DND-41 (cell line): ENCODE data around the gene ZNF497.
"Not testable (repeated sequence)": the region's sequence is repeated elsewhere in the genome, so short reads cannot be mapped to it uniquely, and the experiment has no call there.

Source experiments
- ATAC-seq: fragments of 200-7000 bp; cut with Tn5 transposase; 3 replicates; pipeline ENCODE4 v1.9.1; 2021; ENCODE audit warnings: low read depth; ENCODE audit not compliant: insufficient read depth
- DNase-seq: peaks from one replicate; pipeline ENCODE4 v3.0.0-alpha.2; 2020
- H2AFZ ChIP-seq: 2 replicates; pipeline ENCODE4 v1.6.0; 2012; ENCODE audit warnings: low read depth, low read length
- H3K27ac ChIP-seq: 2 replicates; pipeline ENCODE4 v1.5.1; 2012; ENCODE audit warnings: low read length, inconsistent platforms
- H3K27me3 ChIP-seq: fragments of 200-600 bp; sonication (generic); 2 replicates; pipeline ENCODE4 v1.6.0; 2012; ENCODE audit warnings: low read length, mild to moderate bottlenecking, inconsistent platforms; ENCODE audit not compliant: insufficient read depth, poor library complexity
- H3K36me3 ChIP-seq: 2 replicates; pipeline ENCODE4 v1.5.1; 2012; ENCODE audit warnings: low read length, inconsistent platforms; ENCODE audit not compliant: insufficient read depth
- H3K4me1 ChIP-seq: 2 replicates; pipeline ENCODE4 v1.5.1; 2012; ENCODE audit warnings: mild to moderate bottlenecking, low read length; ENCODE audit not compliant: insufficient read depth
- H3K4me2 ChIP-seq: 2 replicates; pipeline ENCODE4 v1.6.0; 2012; ENCODE audit warnings: mild to moderate bottlenecking, moderate library complexity, low read length, inconsistent platforms; ENCODE audit not compliant: insufficient read depth
- H3K4me3 ChIP-seq, 2 experiments: fragments of 200-600 bp in 1 of 2; shearing (Covaris generic) in 1 of 2; 2 replicates each; pipeline ENCODE4 v1.5.1; 2012 to 2016; ENCODE audit warnings: inconsistent platforms in 2 of 2, low read length in 2 of 2, mild to moderate bottlenecking in 2 of 2, low read depth in 1 of 2, moderate library complexity in 1 of 2
- H3K79me2 ChIP-seq: 2 replicates; pipeline ENCODE4 v1.6.0; 2012; ENCODE audit warnings: low read length, inconsistent platforms; ENCODE audit not compliant: insufficient read depth
- H3K9ac ChIP-seq: 2 replicates; pipeline ENCODE4 v1.6.0; 2012; ENCODE audit warnings: low read depth, mild to moderate bottlenecking, inconsistent platforms, low read length, moderate library complexity
- H3K9me3 ChIP-seq: 2 replicates; pipeline ENCODE4 v1.5.1; 2012; ENCODE audit warnings: low read length, moderate library complexity, mild to moderate bottlenecking, inconsistent platforms; ENCODE audit not compliant: insufficient read depth, severe bottlenecking
- H4K20me1 ChIP-seq: 2 replicates; pipeline ENCODE4 v1.6.0; 2012; ENCODE audit warnings: low read length; ENCODE audit not compliant: insufficient read depth
- EZH2 ChIP-seq: IDR thresholded peaks from 3 replicates; pipeline ENCODE4 v1.6.1; 2012; ENCODE audit warnings: borderline replicate concordance, low read depth, mild to moderate bottlenecking, moderate library complexity, low read length, inconsistent platforms; ENCODE audit not compliant: severe bottlenecking
- TF ChIP-seq, protein P1 (sequence below): IDR thresholded peaks from 2 replicates; pipeline ENCODE4 v1.5.1; 2012; ENCODE audit warnings: borderline replicate concordance, low read length, moderate library complexity, mild to moderate bottlenecking; ENCODE audit not compliant: poor library complexity, severe bottlenecking; ENCODE audit errors: extremely low read depth

The ZNF497 gene

DNA sequence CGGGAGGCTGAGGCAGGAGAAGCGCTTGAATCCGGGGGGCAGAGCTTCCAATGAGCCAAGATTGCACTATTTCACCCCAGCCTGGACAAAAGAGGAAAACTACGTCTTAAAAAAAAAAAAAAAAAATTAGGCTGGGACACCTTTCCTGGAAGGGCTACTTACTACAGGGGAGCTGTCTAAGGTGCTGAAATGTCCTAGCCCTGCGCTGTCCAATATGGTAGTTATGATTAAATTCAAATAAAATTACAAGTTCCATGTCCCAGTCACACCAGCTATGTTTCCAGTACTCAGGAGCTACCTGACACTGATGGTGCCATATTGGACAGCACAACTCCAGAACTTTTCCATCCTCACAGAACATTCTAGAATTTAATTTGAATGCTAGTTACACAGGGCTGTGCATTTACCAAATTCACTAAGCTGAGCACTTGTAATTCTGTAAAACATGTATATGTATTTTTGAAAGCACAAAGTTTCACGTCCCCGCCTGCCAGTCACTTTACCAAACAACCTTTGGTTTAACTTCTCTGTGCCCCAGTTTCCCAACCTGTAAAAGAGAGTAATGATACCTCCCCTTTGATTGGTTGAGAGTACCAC is 45.0 kb downstream of the ZNF497 start:
- Histone ChIP-seq H3K27ac (no peak overlapping the region), H3K4me2 (no peak overlapping the region), H3K9me3 (no peaks in the 10 kb centered on the region), H3K9ac (no peak overlapping the region), H3K4me3 (no peak overlapping the region), H2AFZ (no peak overlapping the region), H4K20me1 (peaks cover 48% of the 10 kb centered on the region; the same call in 1 of the 2 replicates), H3K36me3 (peaks cover 37% of the 10 kb centered on the region), H3K27me3 (no peaks in the 10 kb centered on the region), H3K4me1 (no peaks in the 10 kb centered on the region), H3K79me2 (no peaks in the 10 kb centered on the region; the same call in 1 of the 2 replicates)
- DNase-seq (peak; percentile 60), ATAC-seq (peak; percentile 73; the same call in 2 of the 3 replicates)
- TF ChIP-seq, protein P1, sequence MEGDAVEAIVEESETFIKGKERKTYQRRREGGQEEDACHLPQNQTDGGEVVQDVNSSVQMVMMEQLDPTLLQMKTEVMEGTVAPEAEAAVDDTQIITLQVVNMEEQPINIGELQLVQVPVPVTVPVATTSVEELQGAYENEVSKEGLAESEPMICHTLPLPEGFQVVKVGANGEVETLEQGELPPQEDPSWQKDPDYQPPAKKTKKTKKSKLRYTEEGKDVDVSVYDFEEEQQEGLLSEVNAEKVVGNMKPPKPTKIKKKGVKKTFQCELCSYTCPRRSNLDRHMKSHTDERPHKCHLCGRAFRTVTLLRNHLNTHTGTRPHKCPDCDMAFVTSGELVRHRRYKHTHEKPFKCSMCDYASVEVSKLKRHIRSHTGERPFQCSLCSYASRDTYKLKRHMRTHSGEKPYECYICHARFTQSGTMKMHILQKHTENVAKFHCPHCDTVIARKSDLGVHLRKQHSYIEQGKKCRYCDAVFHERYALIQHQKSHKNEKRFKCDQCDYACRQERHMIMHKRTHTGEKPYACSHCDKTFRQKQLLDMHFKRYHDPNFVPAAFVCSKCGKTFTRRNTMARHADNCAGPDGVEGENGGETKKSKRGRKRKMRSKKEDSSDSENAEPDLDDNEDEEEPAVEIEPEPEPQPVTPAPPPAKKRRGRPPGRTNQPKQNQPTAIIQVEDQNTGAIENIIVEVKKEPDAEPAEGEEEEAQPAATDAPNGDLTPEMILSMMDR = no peak
- TF ChIP-seq EZH2 = no peak

DNA sequence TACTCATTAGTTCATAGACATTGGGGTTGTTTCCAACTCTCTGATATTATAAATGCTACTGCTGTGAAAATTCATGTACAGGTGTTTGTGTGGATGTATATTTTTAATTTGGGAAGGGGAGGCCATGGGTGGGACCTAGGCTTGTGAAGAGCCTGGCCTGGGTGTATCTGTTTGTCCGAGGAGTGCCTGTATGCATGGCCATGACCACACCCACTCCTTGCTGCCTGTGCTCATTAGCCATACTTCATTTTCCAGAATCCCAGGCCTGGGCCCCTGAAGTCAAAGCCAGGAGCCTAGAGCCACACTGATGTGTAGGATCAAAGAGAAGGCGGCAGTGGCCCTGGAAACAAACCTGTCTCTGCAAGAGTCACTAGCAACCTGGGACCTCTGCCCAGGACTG is 47.0 kb downstream of the ZNF497 start:
- ATAC-seq (no peak), DNase-seq (no peak)
- peaks cover 63% of the 10 kb centered on the region for H4K20me1 ChIP-seq
- no peak overlapping the region for H3K4me3 ChIP-seq
- TF ChIP-seq, protein P1 = no peak
- no peak for TF ChIP-seq EZH2
- no peak overlapping the region for H3K9ac ChIP-seq
- no peaks in the 10 kb centered on the region for H3K4me1 ChIP-seq
- no peak overlapping the region for H3K4me2 ChIP-seq
- no peaks in the 10 kb centered on the region for H3K27me3 ChIP-seq
- peaks cover 7% of the 10 kb centered on the region for H3K79me2 ChIP-seq
- peaks cover 52% of the 10 kb centered on the region for H3K36me3 ChIP-seq
- H3K27ac ChIP-seq = no peak overlapping the region
- no peaks in the 10 kb centered on the region for H3K9me3 ChIP-seq
- no peak overlapping the region for H2AFZ ChIP-seq

DNA sequence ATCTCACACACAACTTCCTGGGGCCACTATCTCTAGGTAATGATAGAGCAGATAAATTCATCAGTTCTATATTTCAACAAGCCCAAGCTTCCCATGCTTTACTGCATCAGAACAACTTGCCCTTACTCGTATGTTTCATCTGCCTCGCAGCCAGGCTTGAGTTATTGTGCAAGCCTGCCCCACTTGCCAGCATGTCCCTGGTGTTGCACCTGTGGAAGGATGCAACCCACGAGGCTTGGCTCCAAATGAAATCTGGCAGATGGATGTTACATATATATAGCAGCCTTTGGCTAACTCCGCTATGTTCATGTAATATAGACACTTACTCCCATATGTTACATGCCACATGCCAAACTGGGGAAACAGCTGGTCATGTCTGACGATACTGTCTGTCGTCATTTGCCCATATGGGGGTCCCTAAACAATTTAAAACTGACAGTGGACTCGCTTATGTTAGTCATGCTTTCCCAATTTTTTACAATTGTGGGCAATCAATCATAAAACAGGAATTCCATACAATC is 51.1 kb downstream of the ZNF497 start:
- H4K20me1 ChIP-seq = peaks cover 41% of the 10 kb centered on the region
- H2AFZ ChIP-seq = no peak overlapping the region
- H3K4me2 ChIP-seq = no peak overlapping the region
- peaks cover 46% of the 10 kb centered on the region for H3K79me2 ChIP-seq
- H3K4me1 ChIP-seq = peaks cover 13% of the 10 kb centered on the region
- TF ChIP-seq EZH2 = no peak
- TF ChIP-seq, protein P1 = no peak
- H3K27ac ChIP-seq = no peak overlapping the region
- H3K4me3 ChIP-seq = no peak overlapping the region
- no peak for DNase-seq
- no peak for ATAC-seq
- H3K27me3 ChIP-seq = no peaks in the 10 kb centered on the region
- H3K36me3 ChIP-seq = peaks cover 91% of the 10 kb centered on the region
- no peak overlapping the region for H3K9ac ChIP-seq
- no peaks in the 10 kb centered on the region for H3K9me3 ChIP-seq

DNA sequence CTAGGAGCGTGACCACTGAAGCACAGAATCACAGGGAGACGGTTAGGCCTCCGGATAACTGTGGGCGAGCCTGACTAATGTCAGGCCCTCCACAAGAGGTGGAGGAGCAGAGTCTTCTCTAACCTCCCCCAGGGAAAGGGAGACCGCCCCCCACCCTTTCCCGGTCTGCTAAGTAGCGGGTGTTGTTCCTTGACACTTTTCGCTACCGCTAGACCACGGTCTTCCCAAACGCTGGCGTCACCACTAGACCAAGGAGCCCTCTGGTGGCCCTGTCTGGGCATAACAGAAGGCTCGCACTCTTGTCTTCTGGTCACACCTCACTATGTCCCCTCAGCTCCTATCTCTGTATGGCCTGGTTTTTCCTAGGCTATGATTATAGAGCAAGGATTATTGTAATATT is 51.9 kb downstream of the ZNF497 start:
- H2AFZ ChIP-seq, H3K4me3 ChIP-seq, H3K9me3 ChIP-seq, H3K9ac ChIP-seq, H3K4me2 ChIP-seq, H3K27ac ChIP-seq, H3K27me3 ChIP-seq, ATAC-seq: not testable (repeated sequence)
- peak; percentile 35 for DNase-seq
- Histone ChIP-seq H3K4me1 (peaks cover 20% of the 10 kb centered on the region), H3K79me2 (peaks cover 53% of the 10 kb centered on the region), H4K20me1 (peaks cover 41% of the 10 kb centered on the region), H3K36me3 (peaks cover 92% of the 10 kb centered on the region)
- TF ChIP-seq, protein P1 = peak; percentile 39
